Progenitor cell of endocrine pancreas (in vitro differentiated cells): ENCODE measurements around the gene DHRS1. TPM values are rescaled to one million over a fixed set of nuclear protein-coding genes. Genes with fewer than 3 reads are reported as not detected.

Experiments
- DNase-seq: peaks from one replicate; pipeline ENCODE4 v3.0.0; 2021; ENCODE audit warnings: low spot score; ENCODE audit not compliant: unreplicated experiment
- H3K27ac Mint-ChIP-seq: 2 replicates; pipeline ENCODE4 v1.8.0; 2021; ENCODE audit warnings: mild to moderate bottlenecking, moderate library complexity, mixed read lengths
- H3K27me3 Mint-ChIP-seq: 2 replicates; pipeline ENCODE4 v1.8.0; 2021; ENCODE audit warnings: mixed read lengths
- H3K36me3 Mint-ChIP-seq: 2 replicates; pipeline ENCODE4 v1.8.0; 2022; ENCODE audit warnings: mixed read lengths; ENCODE audit not compliant: insufficient read depth
- H3K4me1 Mint-ChIP-seq: 2 replicates; pipeline ENCODE4 v1.8.0; 2021; ENCODE audit warnings: low read depth, mixed read lengths
- H3K4me3 Mint-ChIP-seq: 2 replicates; pipeline ENCODE4 v1.8.0; 2021; ENCODE audit warnings: low read depth, mild to moderate bottlenecking, moderate library complexity, mixed read lengths
- H3K9me3 Mint-ChIP-seq: 2 replicates; pipeline ENCODE4 v1.8.0; 2021; ENCODE audit warnings: low read depth, mixed read lengths
- total RNA-seq: library from RNA; stranded (reverse); gene quantifications from 2 replicates; pipeline ENCODE4 v1.2.1, GENCODE V29; 2021
- TF ChIP-seq, protein P1 (sequence below): fragments of 200-600 bp; sonication (generic); IDR thresholded peaks from one replicate; pipeline ENCODE4 v1.5.0; 2021; ENCODE audit warnings: antibody characterized with exemption, mild to moderate bottlenecking; ENCODE audit not compliant: unreplicated experiment

DHRS1 gene
- total RNA-seq, 1 donor from 2014 or later, result 33.4 TPM

DNA sequence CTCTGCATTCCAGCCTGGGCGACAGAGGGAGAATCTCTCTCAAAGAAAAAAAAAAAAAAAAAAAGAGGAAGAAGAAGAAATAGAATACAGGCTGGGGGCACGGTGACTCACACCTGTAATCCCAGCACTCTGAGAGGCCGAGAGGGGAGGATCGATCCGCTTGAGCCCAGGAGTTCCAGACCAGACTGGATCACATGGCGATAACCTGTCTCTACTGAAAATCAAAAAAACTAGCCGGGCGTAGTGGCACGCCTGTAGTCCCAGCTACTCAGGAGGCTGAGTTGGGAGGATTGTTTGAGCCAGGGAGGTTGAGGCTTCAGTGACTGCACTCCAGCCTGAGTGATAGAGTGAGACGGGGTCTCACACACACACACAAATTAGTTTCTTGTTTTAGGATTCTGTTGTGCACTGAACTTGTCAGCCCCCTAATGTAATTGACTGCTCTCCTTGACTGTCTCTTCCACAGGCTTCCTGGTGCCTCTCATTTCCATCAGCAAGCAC is 56.2 kb downstream of the DHRS1 start:
- Mint-ChIP-seq H3K27me3 (no peaks in the 10 kb centered on the region), H3K4me1 (peaks cover 11% of the 10 kb centered on the region), H3K9me3 (no peaks in the 10 kb centered on the region), H3K36me3 (peaks cover 4% of the 10 kb centered on the region), H3K27ac (peak overlapping the region; percentile 99), H3K4me3 (peak overlapping the region; percentile 97)
- TF ChIP-seq, protein P1, sequence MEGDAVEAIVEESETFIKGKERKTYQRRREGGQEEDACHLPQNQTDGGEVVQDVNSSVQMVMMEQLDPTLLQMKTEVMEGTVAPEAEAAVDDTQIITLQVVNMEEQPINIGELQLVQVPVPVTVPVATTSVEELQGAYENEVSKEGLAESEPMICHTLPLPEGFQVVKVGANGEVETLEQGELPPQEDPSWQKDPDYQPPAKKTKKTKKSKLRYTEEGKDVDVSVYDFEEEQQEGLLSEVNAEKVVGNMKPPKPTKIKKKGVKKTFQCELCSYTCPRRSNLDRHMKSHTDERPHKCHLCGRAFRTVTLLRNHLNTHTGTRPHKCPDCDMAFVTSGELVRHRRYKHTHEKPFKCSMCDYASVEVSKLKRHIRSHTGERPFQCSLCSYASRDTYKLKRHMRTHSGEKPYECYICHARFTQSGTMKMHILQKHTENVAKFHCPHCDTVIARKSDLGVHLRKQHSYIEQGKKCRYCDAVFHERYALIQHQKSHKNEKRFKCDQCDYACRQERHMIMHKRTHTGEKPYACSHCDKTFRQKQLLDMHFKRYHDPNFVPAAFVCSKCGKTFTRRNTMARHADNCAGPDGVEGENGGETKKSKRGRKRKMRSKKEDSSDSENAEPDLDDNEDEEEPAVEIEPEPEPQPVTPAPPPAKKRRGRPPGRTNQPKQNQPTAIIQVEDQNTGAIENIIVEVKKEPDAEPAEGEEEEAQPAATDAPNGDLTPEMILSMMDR, result no peak
- no peak for DNase-seq

DNA sequence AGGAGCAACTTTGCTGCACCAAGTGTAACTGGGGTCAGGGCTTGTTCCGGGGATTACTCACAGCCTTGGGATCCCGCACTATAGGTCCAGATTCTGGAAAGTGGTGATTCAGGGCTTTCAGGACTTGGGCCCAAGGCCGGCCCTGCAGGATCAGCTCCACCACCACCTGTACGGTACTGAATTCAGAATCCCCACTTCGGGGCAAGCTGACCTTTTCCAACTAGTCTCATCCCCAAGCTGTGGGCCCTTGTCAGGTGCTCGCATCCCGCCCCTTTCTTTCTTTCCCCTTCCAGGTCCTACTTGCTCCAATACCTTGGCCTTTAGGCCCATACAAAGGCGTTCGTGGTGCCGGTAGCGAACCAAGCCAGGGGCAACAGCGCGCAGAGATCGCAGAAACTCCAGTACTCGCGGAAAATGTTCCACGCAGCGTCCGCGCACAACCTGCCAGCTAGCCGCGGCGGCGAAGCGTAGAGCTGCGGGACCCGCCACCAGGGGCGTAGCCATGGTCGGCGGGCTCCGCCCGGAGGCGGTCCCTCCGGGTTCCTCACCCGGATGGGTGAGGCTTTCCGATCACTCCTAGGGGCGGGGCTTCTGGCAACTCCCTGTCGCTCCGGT is 57.6 kb downstream of the DHRS1 start:
- H3K27ac Mint-ChIP-seq, result peak overlapping the region; percentile 99
- TF ChIP-seq, protein P1, result peak; percentile 64
- H3K27me3 Mint-ChIP-seq, result no peaks in the 10 kb centered on the region
- peaks cover 11% of the 10 kb centered on the region for H3K4me1 Mint-ChIP-seq
- DNase-seq, result peak; percentile 76
- H3K4me3 Mint-ChIP-seq, result peak overlapping the region; percentile 97
- H3K36me3 Mint-ChIP-seq, result peaks cover 18% of the 10 kb centered on the region
- H3K9me3 Mint-ChIP-seq, result no peaks in the 10 kb centered on the region

Other genes with a start within 250 kb of the DHRS1 start
- 4.3 and 4.9 TPM in 2 replicates for gene CARMIL3, start 247.8 kb downstream of the DHRS1 start, total RNA-seq
- not detected in 2 replicates for gene CPNE6, start 228.2 kb downstream of the DHRS1 start, total RNA-seq
- 29.7 and 34.7 TPM in 2 replicates for gene PCK2, start 205.5 kb downstream of the DHRS1 start, total RNA-seq
- gene DCAF11, start 185.0 kb downstream of the DHRS1 start, total RNA-seq, result 79.7 and 80.9 TPM in 2 replicates
- gene NRL, start 184.8 kb downstream of the DHRS1 start, total RNA-seq, result 2.3 and 2.8 TPM in 2 replicates
- 1.7 and 1.9 TPM in 2 replicates for gene FITM1, start 169.1 kb downstream of the DHRS1 start, total RNA-seq
- 101 and 103 TPM in 2 replicates for gene PSME1, start 163.6 kb downstream of the DHRS1 start, total RNA-seq
- 22.8 and 22.9 TPM in 2 replicates for gene EMC9, start 158.2 kb downstream of the DHRS1 start, total RNA-seq
- gene PSME2, start 153.2 kb downstream of the DHRS1 start, total RNA-seq, result 118 and 120 TPM in 2 replicates
- 99.3 and 104 TPM in 2 replicates for gene RNF31, start 152.3 kb downstream of the DHRS1 start, total RNA-seq
- 57.4 and 62.4 TPM in 2 replicates for gene IRF9, start 138.5 kb downstream of the DHRS1 start, total RNA-seq
- gene REC8, start 127.7 kb downstream of the DHRS1 start, total RNA-seq, result 380 and 408 TPM in 2 replicates
- 54.9 and 56.4 TPM in 2 replicates for gene IPO4, start 111.0 kb downstream of the DHRS1 start, total RNA-seq
- gene TM9SF1, start 104.3 kb downstream of the DHRS1 start, total RNA-seq, result 52.9 and 56.2 TPM in 2 replicates
- 0.29 TPM in 1 of 2 replicates, not detected in the other for gene TSSK4, start 94.1 kb downstream of the DHRS1 start, total RNA-seq
- gene CHMP4A, start 86.3 kb downstream of the DHRS1 start, total RNA-seq, result 53.7 and 54.3 TPM in 2 replicates
- 15.2 and 17.7 TPM in 2 replicates for gene MDP1, start 83.7 kb downstream of the DHRS1 start, total RNA-seq
- gene NEDD8, start 67.4 kb downstream of the DHRS1 start, total RNA-seq, result 161 TPM in 2 replicates
- 73.6 and 86.2 TPM in 2 replicates for gene GMPR2, start 66.9 kb downstream of the DHRS1 start, total RNA-seq
- gene TINF2, start 57.2 kb downstream of the DHRS1 start, total RNA-seq, result 56.7 and 59.2 TPM in 2 replicates
- gene TGM1, start 36.6 kb downstream of the DHRS1 start, total RNA-seq, result 5.8 and 7.0 TPM in 2 replicates
- 25.9 and 33.1 TPM in 2 replicates for gene RABGGTA, start 28.2 kb downstream of the DHRS1 start, total RNA-seq
- 32.4 and 32.6 TPM in 2 replicates for gene NOP9, start 70 bp upstream of the DHRS1 start, total RNA-seq
- 1.9 and 3.0 TPM in 2 replicates for gene CIDEB, start 8.2 kb upstream of the DHRS1 start, total RNA-seq
- gene LTB4R2, start 10.4 kb upstream of the DHRS1 start, total RNA-seq, result 11.0 and 11.3 TPM in 2 replicates
- 8.4 TPM in 2 replicates for gene LTB4R, start 11.7 kb upstream of the DHRS1 start, total RNA-seq
- gene ADCY4, start 35.3 kb upstream of the DHRS1 start, total RNA-seq, result 0.46 and 0.75 TPM in 2 replicates
- 0.62 and 1.5 TPM in 2 replicates for gene RIPK3, start 40.2 kb upstream of the DHRS1 start, total RNA-seq
- 56.6 and 57.6 TPM in 2 replicates for gene NFATC4, start 68.4 kb upstream of the DHRS1 start, total RNA-seq
- gene NYNRIN, start 99.2 kb upstream of the DHRS1 start, total RNA-seq, result 38.3 and 40.0 TPM in 2 replicates
- 1.5 and 1.9 TPM in 2 replicates for gene CBLN3, start 129.9 kb upstream of the DHRS1 start, total RNA-seq
- gene KHNYN, start 130.2 kb upstream of the DHRS1 start, total RNA-seq, result 74.3 and 77.4 TPM in 2 replicates
- gene SDR39U1, start 143.0 kb upstream of the DHRS1 start, total RNA-seq, result 68.1 and 68.2 TPM in 2 replicates
- gene CMA1, start 208.5 kb upstream of the DHRS1 start, total RNA-seq, result not detected in 2 replicates